T-helper 17 cell (primary cell): ENCODE measurements around the gene ALG11. TPM values are rescaled to one million over a fixed set of nuclear protein-coding genes. Genes with fewer than 3 reads are reported as not detected.
"Not testable (repeated sequence)": the region's sequence is repeated elsewhere in the genome, so short reads cannot be mapped to it uniquely, and the experiment has no call there.

Experiments used
- ATAC-seq: fragments of 150-1000 bp; cut with Tn5 transposase; 2 replicates; pipeline ENCODE4 v1.10.0; 2021; ENCODE audit warnings: mild to moderate bottlenecking, moderate library complexity
- DNase-seq, 3 donors: peaks; one replicate each; pipeline versions ENCODE4 v3.0.0 to v3.0.0-alpha.2; 2020 to 2021
- H3K9me3 ChIP-seq: one replicate; pipeline ENCODE4 v1.7.0; 2013; ENCODE audit warnings: low read length, mild to moderate bottlenecking; ENCODE audit not compliant: control insufficient read depth, poor library complexity, severe bottlenecking
- H3K27ac Mint-ChIP-seq: one replicate; pipeline ENCODE4 v1.8.0; 2022; ENCODE audit warnings: mild to moderate bottlenecking, moderate library complexity, mixed read lengths
- H3K27me3 Mint-ChIP-seq: one replicate; pipeline ENCODE4 v1.8.0; 2022; ENCODE audit warnings: mixed read lengths
- H3K36me3 Mint-ChIP-seq: one replicate; pipeline ENCODE4 v1.8.0; 2022; ENCODE audit warnings: low read depth, mixed read lengths
- H3K4me1 Mint-ChIP-seq: one replicate; pipeline ENCODE4 v1.8.0; 2022; ENCODE audit warnings: mild to moderate bottlenecking, mixed read lengths
- H3K4me3 Mint-ChIP-seq: one replicate; pipeline ENCODE4 v1.8.0; 2022; ENCODE audit warnings: mild to moderate bottlenecking, moderate library complexity, mixed read lengths
- total RNA-seq, 4 donors: library from RNA in 2 of 4; stranded (reverse) in 2 of 4; gene quantifications; one replicate each; pipeline ENCODE4 v1.2.3 and lab custom pipeline; 2022 to 2026

Gene ALG11
- total RNA-seq, 2 donors from 2014 or later, result 23.8 to 27.5 TPM

GRCh38 chr13:52061064-52061463, 48.9 kb downstream of the ALG11 start:
- not testable (repeated sequence) for H3K36me3 Mint-ChIP-seq, H3K27ac Mint-ChIP-seq, H3K27me3 Mint-ChIP-seq, H3K9me3 ChIP-seq, H3K4me1 Mint-ChIP-seq, ATAC-seq, DNase-seq, H3K4me3 Mint-ChIP-seq

GRCh38 chr13:52061587-52061986, 49.4 kb downstream of the ALG11 start:
- Mint-ChIP-seq H3K4me3 (no peak overlapping the region), H3K4me1 (no peaks in the 10 kb centered on the region), H3K36me3 (no peaks in the 10 kb centered on the region), H3K27ac (no peak overlapping the region), H3K27me3 (no peaks in the 10 kb centered on the region)
- no peaks in the 10 kb centered on the region for H3K9me3 ChIP-seq
- DNase-seq (no peak), ATAC-seq (no peak)

GRCh38 chr13:52067237-52067636, 55.0 kb downstream of the ALG11 start:
- Mint-ChIP-seq H3K4me1 (no peaks in the 10 kb centered on the region), H3K4me3 (no peak overlapping the region)
- no peak for DNase-seq

GRCh38 chr13:52070929-52071523, 58.8 kb downstream of the ALG11 start:
- Mint-ChIP-seq H3K4me1 (no peaks in the 10 kb centered on the region), H3K36me3 (no peaks in the 10 kb centered on the region), H3K4me3 (no peak overlapping the region), H3K27me3 (peaks cover 26% of the 10 kb centered on the region), H3K27ac (no peak overlapping the region)
- H3K9me3 ChIP-seq, result peaks cover 3% of the 10 kb centered on the region
- DNase-seq (no peak), ATAC-seq (no peak)

More at GRCh38 chr13:52067237-52067636, 55.0 kb downstream of the ALG11 start:
- H3K27me3 Mint-ChIP-seq, result peaks cover 5% of the 10 kb centered on the region
- no peaks in the 10 kb centered on the region for H3K36me3 Mint-ChIP-seq
- no peak overlapping the region for H3K27ac Mint-ChIP-seq
- ATAC-seq, result no peak
- peaks cover 3% of the 10 kb centered on the region for H3K9me3 ChIP-seq

Other genes with a start within 250 kb of the ALG11 start
- gene DHRS12, start 208.2 kb upstream of the ALG11 start, total RNA-seq, result 10 to 100 TPM; 18.1 to 23.1 TPM
- gene TMEM272, start 167.2 kb upstream of the ALG11 start, total RNA-seq, result 1 to 10 TPM; 1.3 to 1.7 TPM
- not detected for gene CCDC70, start 150.4 kb upstream of the ALG11 start, total RNA-seq
- 1 to 10 TPM; 1.1 to 2.3 TPM for gene ATP7B, start 948 bp upstream of the ALG11 start, total RNA-seq
- 1 to 10 TPM; 3.1 to 3.8 TPM for gene UTP14C, start 12.3 kb downstream of the ALG11 start, total RNA-seq
- gene NEK5, start 116.7 kb downstream of the ALG11 start, total RNA-seq, result not detected
- 1 to 10 TPM; 6.8 to 8.5 TPM for gene NEK3, start 147.2 kb downstream of the ALG11 start, total RNA-seq